ENCODE measurements around the gene PDGFC. TPM values are rescaled to one million over a fixed set of nuclear protein-coding genes. Genes with fewer than 3 reads are reported as not detected.

PDGFC gene
- polyA plus RNA-seq, 1 donor (not counting 4 experiments of a cell fraction or from before 2014, with no cell fraction given): 29.7 TPM

GRCh38 chr4:156754832-156755570 lies 216.6 kb downstream of the PDGFC start:
- H2AFZ ChIP-seq (ENCODE audit: control insufficient read depth, low read length): no peak overlapping the region
- TF ChIP-seq EZH2 (IDR thresholded peaks at IDR 0.05; ENCODE audit: low read length) (no peak), CTCF (optimal IDR thresholded peaks at IDR 0.05 in 1 of 3, IDR thresholded peaks at IDR 0.05 in 1 of 3, conservative IDR thresholded peaks at IDR 0.05 in 1 of 3; ENCODE audit: extremely low read depth in 1 of 3, insufficient read depth in 2 of 3, low read length in 3 of 3) (no peak)
- H3K36me3 ChIP-seq (ENCODE audit: control insufficient read depth in 2 of 2, extremely low read depth in 1 of 2, insufficient read depth in 2 of 2, low read length in 2 of 2): no peaks in the 10 kb centered on the region
- DNase-seq (ENCODE audit: low read depth, low spot score) (no peak), FAIRE-seq (no peak)
- no peaks in the 10 kb centered on the region for H3K27me3 ChIP-seq (ENCODE audit: control insufficient read depth, extremely low read depth, insufficient read depth, low read length)
- H3K79me2 ChIP-seq (ENCODE audit: control insufficient read depth, insufficient read depth, low read length): no peaks in the 10 kb centered on the region
- H3K9me1 ChIP-seq (ENCODE audit: control insufficient read depth, extremely low read depth, insufficient read depth, low read length): no peaks in the 10 kb centered on the region
- H3K4me1 ChIP-seq (ENCODE audit: control insufficient read depth, extremely low read depth, insufficient read depth, low read length): peaks cover 13% of the 10 kb centered on the region
- H3K9me3 ChIP-seq (ENCODE audit: control insufficient read depth, low read depth, low read length): no peaks in the 10 kb centered on the region
- no peak overlapping the region for H3K4me2 ChIP-seq (ENCODE audit: control insufficient read depth, extremely low read depth, insufficient read depth, low read depth, low read length)
- no peaks in the 10 kb centered on the region for H4K20me1 ChIP-seq (ENCODE audit: control insufficient read depth, extremely low read depth, insufficient read depth, low read length)
- dilution Hi-C loops (cut with MboI; ENCODE audit: extremely low pct_ligation_motif_present, low sequenced_read_pairs): no loop called here
- no peak overlapping the region for H3K9ac ChIP-seq (ENCODE audit: control insufficient read depth, extremely low read depth, insufficient read depth, low read length)
- no peak overlapping the region for H3K4me3 ChIP-seq (ENCODE audit: control insufficient read depth in 2 of 3, extremely low read depth in 1 of 3, insufficient read depth in 2 of 3, low read depth in 1 of 3, low read length in 3 of 3)
- no peak overlapping the region for H3K27ac ChIP-seq (ENCODE audit: control insufficient read depth, insufficient read depth, low read length)

- H3K4me3 ChIP-seq (ENCODE audit: control insufficient read depth in 2 of 3, extremely low read depth in 1 of 3, insufficient read depth in 2 of 3, low read depth in 1 of 3, low read length in 3 of 3): no peak overlapping the region
- H3K36me3 ChIP-seq (ENCODE audit: control insufficient read depth in 2 of 2, extremely low read depth in 1 of 2, insufficient read depth in 2 of 2, low read length in 2 of 2): no peaks in the 10 kb centered on the region
- H3K4me1 ChIP-seq (ENCODE audit: control insufficient read depth, extremely low read depth, insufficient read depth, low read length): peaks cover 13% of the 10 kb centered on the region
- dilution Hi-C loops (cut with MboI; ENCODE audit: extremely low pct_ligation_motif_present, low sequenced_read_pairs): no loop called here
- no peak for TF ChIP-seq CTCF (optimal IDR thresholded peaks at IDR 0.05 in 1 of 3, IDR thresholded peaks at IDR 0.05 in 1 of 3, conservative IDR thresholded peaks at IDR 0.05 in 1 of 3; ENCODE audit: extremely low read depth in 1 of 3, insufficient read depth in 2 of 3, low read length in 3 of 3)
- no peak for TF ChIP-seq EZH2 (IDR thresholded peaks at IDR 0.05; ENCODE audit: low read length)
- DNase-seq (ENCODE audit: low read depth, low spot score): no peak
- no peaks in the 10 kb centered on the region for H3K79me2 ChIP-seq (ENCODE audit: control insufficient read depth, insufficient read depth, low read length)
- no peaks in the 10 kb centered on the region for H3K9me3 ChIP-seq (ENCODE audit: control insufficient read depth, low read depth, low read length)
- no peaks in the 10 kb centered on the region for H3K9me1 ChIP-seq (ENCODE audit: control insufficient read depth, extremely low read depth, insufficient read depth, low read length)
- H3K27me3 ChIP-seq (ENCODE audit: control insufficient read depth, extremely low read depth, insufficient read depth, low read length): no peaks in the 10 kb centered on the region
- no peak overlapping the region for H3K27ac ChIP-seq (ENCODE audit: control insufficient read depth, insufficient read depth, low read length)
- H3K9ac ChIP-seq (ENCODE audit: control insufficient read depth, extremely low read depth, insufficient read depth, low read length): no peak overlapping the region
- no peak overlapping the region for H3K4me2 ChIP-seq (ENCODE audit: control insufficient read depth, extremely low read depth, insufficient read depth, low read depth, low read length)
- no peak for FAIRE-seq
- no peak overlapping the region for H2AFZ ChIP-seq (ENCODE audit: control insufficient read depth, low read length)
- no peaks in the 10 kb centered on the region for H4K20me1 ChIP-seq (ENCODE audit: control insufficient read depth, extremely low read depth, insufficient read depth, low read length)
Observed at GRCh38 chr4:156751486-156751885, 220.1 kb downstream of the PDGFC start.

Data from keratinocyte (primary cell).